ENCODE measurements around the gene ADD1. TPM values are rescaled to one million over a fixed set of nuclear protein-coding genes. Genes with fewer than 3 reads are reported as not detected.
"Not testable (repeated sequence)": the region's sequence is repeated elsewhere in the genome, so short reads cannot be mapped to it uniquely, and the experiment has no call there.

Gene ADD1
- total RNA-seq, 1 experiment from 2014 or later, result 181 TPM

DNA sequence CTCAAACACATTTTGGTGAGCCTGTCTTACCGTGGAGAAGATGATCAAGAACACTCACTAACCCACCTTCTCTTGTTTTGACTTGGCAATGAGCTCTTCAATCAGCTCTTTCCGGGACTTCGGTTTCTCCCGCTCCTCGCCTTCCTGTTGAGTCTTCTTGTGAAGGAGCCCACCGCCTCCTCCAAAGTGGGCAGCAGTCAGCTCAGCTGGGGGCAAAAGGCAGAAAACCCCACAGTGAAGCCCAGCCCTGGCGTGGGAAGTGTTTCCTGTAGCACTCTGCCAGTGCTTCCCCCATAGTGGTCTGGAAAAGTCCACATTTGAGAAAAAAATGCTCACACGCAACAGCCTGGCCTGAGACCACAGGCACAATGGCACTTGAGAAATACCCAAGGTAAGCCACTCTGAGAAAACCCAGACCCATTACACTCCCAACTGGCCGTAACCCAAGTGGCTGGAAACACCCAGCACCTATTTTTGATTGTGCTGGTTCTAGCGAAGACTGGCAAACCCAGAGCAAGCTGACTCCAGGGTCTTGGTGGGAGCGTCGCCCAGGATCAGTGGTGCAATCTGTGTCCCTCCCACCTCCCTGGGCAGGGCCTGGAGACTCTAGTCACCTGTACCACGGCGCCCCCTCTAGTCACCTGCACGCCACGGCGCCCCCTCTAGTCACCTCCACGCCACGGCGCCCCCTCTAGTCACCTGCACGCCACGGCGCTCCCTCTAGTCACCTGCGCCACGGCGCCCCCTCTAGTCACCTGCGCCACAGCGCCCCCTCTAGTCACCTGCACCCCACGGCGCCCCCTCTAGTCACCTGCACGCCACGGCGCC is 110.9 kb downstream of the ADD1 start:
- Histone ChIP-seq H3K79me2 (ENCODE audit: low read depth) (peaks cover 32% of the 10 kb centered on the region), H3K27me3 (ENCODE audit: insufficient read depth, low read depth) (no peaks in the 10 kb centered on the region), H3K36me3 (ENCODE audit: low read depth) (peaks cover 19% of the 10 kb centered on the region), H2AFZ (no peak overlapping the region), H3K4me2 (no peak overlapping the region), H3K9me2 (ENCODE audit: insufficient read depth) (no peaks in the 10 kb centered on the region), H3K9me3 (ENCODE audit: insufficient read depth, low read depth) (no peaks in the 10 kb centered on the region), H3K27ac (no peak overlapping the region), H4K20me1 (ENCODE audit: insufficient read depth) (peaks cover 28% of the 10 kb centered on the region), H3F3A (ENCODE audit: insufficient read depth, low read depth) (peaks cover 15% of the 10 kb centered on the region), H3K4me3 (no peak overlapping the region), H3K4me1 (replicated peaks; ENCODE audit: insufficient read depth) (no peaks in the 10 kb centered on the region)
- intact Hi-C loops (cut with micrococcal nuclease; ENCODE audit: unreplicated experiment), result no loop called here
- no peak for DNase-seq
- TF ChIP-seq, protein P1, sequence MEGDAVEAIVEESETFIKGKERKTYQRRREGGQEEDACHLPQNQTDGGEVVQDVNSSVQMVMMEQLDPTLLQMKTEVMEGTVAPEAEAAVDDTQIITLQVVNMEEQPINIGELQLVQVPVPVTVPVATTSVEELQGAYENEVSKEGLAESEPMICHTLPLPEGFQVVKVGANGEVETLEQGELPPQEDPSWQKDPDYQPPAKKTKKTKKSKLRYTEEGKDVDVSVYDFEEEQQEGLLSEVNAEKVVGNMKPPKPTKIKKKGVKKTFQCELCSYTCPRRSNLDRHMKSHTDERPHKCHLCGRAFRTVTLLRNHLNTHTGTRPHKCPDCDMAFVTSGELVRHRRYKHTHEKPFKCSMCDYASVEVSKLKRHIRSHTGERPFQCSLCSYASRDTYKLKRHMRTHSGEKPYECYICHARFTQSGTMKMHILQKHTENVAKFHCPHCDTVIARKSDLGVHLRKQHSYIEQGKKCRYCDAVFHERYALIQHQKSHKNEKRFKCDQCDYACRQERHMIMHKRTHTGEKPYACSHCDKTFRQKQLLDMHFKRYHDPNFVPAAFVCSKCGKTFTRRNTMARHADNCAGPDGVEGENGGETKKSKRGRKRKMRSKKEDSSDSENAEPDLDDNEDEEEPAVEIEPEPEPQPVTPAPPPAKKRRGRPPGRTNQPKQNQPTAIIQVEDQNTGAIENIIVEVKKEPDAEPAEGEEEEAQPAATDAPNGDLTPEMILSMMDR (conservative IDR thresholded peaks at IDR 0.05), result no peak
- TF ChIP-seq EZH2 (IDR thresholded peaks at IDR 0.05; ENCODE audit: low read depth), result no peak
- no TSS peak for BruUV-seq (replicated peaks)
- POLR2A ChIA-PET (ENCODE audit: unreplicated experiment), result interaction anchor here (0.5 kb wide), 1 partner anchor 436 kb away, joined by 16 read pairs; no protein-coding TSS in a partner anchor
- CTCF ChIA-PET, result interaction anchor here (0.7 to 1.0 kb wide), 2 partner anchors 9 to 190 kb away, joined by 3 to 4 read pairs; no protein-coding TSS in a partner anchor

DNA sequence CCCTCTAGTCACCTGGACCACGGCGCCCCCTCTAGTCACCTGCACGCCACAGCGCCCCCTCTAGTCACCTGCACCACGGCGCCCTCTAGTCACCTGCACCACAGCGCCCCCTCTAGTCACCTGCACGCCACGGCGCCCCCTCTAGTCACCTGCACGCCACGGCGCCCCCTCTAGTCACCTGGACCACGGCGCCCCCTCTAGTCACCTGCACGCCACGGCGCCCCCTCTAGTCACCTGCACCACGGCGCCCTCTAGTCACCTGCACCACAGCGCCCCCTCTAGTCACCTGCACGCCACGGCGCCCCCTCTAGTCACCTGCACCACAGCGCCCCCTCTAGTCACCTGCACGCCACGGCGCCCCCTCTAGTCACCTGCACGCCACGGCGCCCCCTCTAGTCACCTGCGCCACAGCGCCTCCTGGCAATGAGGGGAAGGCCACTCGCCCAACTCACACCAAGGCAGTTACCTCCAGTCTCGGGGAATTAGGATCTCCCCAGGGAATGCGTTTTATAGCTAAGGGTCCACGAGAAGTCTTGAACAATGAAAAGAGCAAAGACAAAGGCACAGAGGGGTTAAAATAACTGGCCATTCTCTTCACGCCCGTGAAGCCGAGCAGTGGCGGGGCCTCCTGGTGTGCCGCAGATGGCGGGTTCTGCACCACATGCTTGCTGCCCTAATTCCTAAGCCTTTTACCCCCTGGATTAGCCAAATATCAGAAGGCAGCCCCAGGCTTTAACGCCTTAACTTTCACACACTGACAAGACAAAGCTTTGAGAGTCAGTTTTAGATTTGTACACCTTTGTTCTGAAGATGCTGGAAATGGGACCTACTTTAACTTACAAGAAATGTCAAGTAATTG is 111.8 kb downstream of the ADD1 start:
- intact Hi-C loops (cut with micrococcal nuclease; ENCODE audit: unreplicated experiment); BruUV-seq (replicated peaks); H3K27me3 ChIP-seq (ENCODE audit: insufficient read depth, low read depth); H3K4me1 ChIP-seq (replicated peaks; ENCODE audit: insufficient read depth); H2AFZ ChIP-seq; H3K4me3 ChIP-seq; H3K27ac ChIP-seq; DNase-seq; H3K9me3 ChIP-seq (ENCODE audit: insufficient read depth, low read depth); H3K9me2 ChIP-seq (ENCODE audit: insufficient read depth); CTCF ChIA-PET; H3K4me2 ChIP-seq: not testable (repeated sequence)
- Histone ChIP-seq H4K20me1 (ENCODE audit: insufficient read depth) (peaks cover 33% of the 10 kb centered on the region), H3K79me2 (ENCODE audit: low read depth) (peaks cover 41% of the 10 kb centered on the region), H3K36me3 (ENCODE audit: low read depth) (peaks cover 19% of the 10 kb centered on the region), H3F3A (ENCODE audit: insufficient read depth, low read depth) (peaks cover 15% of the 10 kb centered on the region)
- TF ChIP-seq, protein P1 (conservative IDR thresholded peaks at IDR 0.05), result peak; percentile 41; the same call in 1 of the 2 replicates
- POLR2A ChIA-PET (ENCODE audit: unreplicated experiment), result interaction anchor here (0.5 to 0.6 kb wide), 2 partner anchors 18 to 163 kb away, joined by 3 to 6 read pairs; partner anchors contain the start of gene SH3BP2

DNA sequence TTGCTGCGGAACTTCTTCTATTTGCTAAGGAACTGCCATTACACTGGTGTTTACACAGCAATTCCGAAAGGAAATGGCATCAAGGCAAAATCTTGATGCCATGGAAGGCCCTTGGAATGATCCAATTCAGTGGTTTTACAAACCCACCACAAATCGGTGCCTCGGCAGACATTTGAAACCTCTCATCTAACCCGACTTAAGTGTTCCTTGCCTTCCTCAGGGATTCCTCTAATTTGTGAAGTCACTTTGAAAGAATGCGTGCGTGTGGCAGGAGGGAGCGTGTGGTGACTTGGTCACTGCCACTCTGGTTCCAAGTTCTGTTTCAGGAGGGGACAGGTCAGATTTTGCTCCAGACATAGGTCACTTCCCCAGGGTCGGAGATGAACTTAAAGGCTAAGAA is 114.8 kb downstream of the ADD1 start:
- no peaks in the 10 kb centered on the region for H3K27me3 ChIP-seq (ENCODE audit: insufficient read depth, low read depth)
- no peak overlapping the region for H3K27ac ChIP-seq
- no peak overlapping the region for H3K4me2 ChIP-seq
- intact Hi-C loops (cut with micrococcal nuclease; ENCODE audit: unreplicated experiment), result no loop called here
- H3K79me2 ChIP-seq (ENCODE audit: low read depth), result peaks cover 59% of the 10 kb centered on the region
- no peak overlapping the region for H2AFZ ChIP-seq
- ChIA-PET CTCF (no interaction called here), POLR2A (ENCODE audit: unreplicated experiment) (no interaction called here)
- peaks cover 10% of the 10 kb centered on the region for H3K4me1 ChIP-seq (replicated peaks; ENCODE audit: insufficient read depth)
- H3K36me3 ChIP-seq (ENCODE audit: low read depth), result peaks cover 17% of the 10 kb centered on the region
- no TSS peak for BruUV-seq (replicated peaks)
- no peaks in the 10 kb centered on the region for H3K9me3 ChIP-seq (ENCODE audit: insufficient read depth, low read depth)
- H3K9me2 ChIP-seq (ENCODE audit: insufficient read depth), result no peaks in the 10 kb centered on the region
- H3K4me3 ChIP-seq, result no peak overlapping the region
- DNase-seq, result no peak
- no peak for TF ChIP-seq EZH2 (IDR thresholded peaks at IDR 0.05; ENCODE audit: low read depth)
- TF ChIP-seq, protein P1 (conservative IDR thresholded peaks at IDR 0.05), result no peak
- H3F3A ChIP-seq (ENCODE audit: insufficient read depth, low read depth), result peaks cover 24% of the 10 kb centered on the region
- H4K20me1 ChIP-seq (ENCODE audit: insufficient read depth), result peaks cover 43% of the 10 kb centered on the region

DNA sequence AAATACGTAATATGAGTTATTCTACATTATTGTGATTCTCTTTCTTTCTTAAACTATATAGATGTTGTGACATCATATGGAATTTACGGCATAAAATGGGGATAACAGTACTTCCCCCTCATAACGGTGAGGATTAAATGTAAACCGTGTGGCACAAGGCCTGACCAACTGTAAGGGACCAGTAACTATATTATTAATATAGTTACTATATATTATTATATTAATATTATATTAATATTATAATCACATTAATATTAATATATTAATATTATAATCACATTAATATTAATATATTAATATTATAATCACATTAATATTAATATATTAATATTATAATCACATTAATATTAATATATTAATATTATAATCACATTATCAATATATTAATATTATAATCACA is 116.8 kb downstream of the ADD1 start:
- H3K9me3 ChIP-seq (ENCODE audit: insufficient read depth, low read depth); POLR2A ChIA-PET (ENCODE audit: unreplicated experiment); H3K4me3 ChIP-seq; H3K4me2 ChIP-seq; CTCF ChIA-PET; H2AFZ ChIP-seq; DNase-seq; H3K9me2 ChIP-seq (ENCODE audit: insufficient read depth); H3K27ac ChIP-seq; H3K27me3 ChIP-seq (ENCODE audit: insufficient read depth, low read depth); BruUV-seq (replicated peaks); intact Hi-C loops (cut with micrococcal nuclease; ENCODE audit: unreplicated experiment): not testable (repeated sequence)
- H4K20me1 ChIP-seq (ENCODE audit: insufficient read depth), result peaks cover 43% of the 10 kb centered on the region
- H3K36me3 ChIP-seq (ENCODE audit: low read depth), result peaks cover 15% of the 10 kb centered on the region
- peaks cover 14% of the 10 kb centered on the region for H3K4me1 ChIP-seq (replicated peaks; ENCODE audit: insufficient read depth)
- H3K79me2 ChIP-seq (ENCODE audit: low read depth), result peaks cover 58% of the 10 kb centered on the region
- H3F3A ChIP-seq (ENCODE audit: insufficient read depth, low read depth), result peaks cover 24% of the 10 kb centered on the region
